ENCODE data around the gene ZNF326. TPM values are rescaled to one million over a fixed set of nuclear protein-coding genes. Genes with fewer than 3 reads are reported as not detected.

Gene ZNF326, protein sequence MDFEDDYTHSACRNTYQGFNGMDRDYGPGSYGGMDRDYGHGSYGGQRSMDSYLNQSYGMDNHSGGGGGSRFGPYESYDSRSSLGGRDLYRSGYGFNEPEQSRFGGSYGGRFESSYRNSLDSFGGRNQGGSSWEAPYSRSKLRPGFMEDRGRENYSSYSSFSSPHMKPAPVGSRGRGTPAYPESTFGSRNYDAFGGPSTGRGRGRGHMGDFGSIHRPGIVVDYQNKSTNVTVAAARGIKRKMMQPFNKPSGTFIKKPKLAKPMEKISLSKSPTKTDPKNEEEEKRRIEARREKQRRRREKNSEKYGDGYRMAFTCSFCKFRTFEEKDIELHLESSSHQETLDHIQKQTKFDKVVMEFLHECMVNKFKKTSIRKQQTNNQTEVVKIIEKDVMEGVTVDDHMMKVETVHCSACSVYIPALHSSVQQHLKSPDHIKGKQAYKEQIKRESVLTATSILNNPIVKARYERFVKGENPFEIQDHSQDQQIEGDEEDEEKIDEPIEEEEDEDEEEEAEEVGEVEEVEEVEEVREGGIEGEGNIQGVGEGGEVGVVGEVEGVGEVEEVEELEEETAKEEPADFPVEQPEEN
- total RNA-seq (2014; rRNA removed; shearing (Covaris generic)): 4.4 and 6.8 TPM in 2 replicates

DNA sequence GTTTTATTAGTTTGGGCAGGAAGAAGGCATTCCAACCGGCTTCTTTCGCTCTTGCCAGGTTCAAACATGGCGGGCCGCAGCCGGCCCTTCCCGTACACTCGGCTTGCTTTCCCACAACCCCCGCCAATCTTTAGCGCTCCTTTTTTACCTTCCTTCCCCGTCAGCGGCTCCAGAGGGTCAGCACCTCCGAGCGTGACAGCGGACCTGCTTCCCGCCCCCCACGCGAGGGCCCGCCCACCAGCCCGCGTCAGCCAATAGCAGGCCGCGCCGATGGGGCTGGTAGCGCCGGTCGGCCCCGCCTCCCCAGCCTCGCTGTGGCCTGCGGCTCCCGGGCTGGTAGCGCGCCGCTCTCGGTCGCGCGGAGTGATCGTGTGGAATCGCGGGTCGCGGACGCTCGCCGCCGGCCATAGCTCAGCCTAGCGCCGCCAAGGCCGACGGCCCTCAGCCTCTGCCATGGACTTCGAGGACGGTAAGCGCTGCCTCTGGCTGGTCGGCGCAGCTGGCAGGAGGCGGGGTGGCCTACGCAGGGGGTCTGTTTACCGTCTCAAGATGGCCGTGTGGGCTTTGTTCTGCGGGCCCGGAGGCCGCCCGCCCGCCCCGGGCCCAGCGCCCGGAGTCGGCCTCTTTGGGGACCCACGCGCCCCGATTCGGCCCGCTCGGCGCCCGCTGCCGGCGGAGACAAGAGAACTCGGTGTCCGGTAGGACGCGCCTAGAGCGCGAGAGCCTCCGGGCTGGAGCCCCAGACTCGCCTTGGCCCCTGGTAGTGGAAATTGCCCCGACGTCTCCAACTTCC is at the start of gene ZNF326:
TSS of gene ZNF326 (plus strand) at position 306 of the 793 bp plus-strand sequence. CDS start at position 454, 148 bp downstream.
- peak; percentile 96 for DNase-seq (ENCODE audit: low spot score)

DNA sequence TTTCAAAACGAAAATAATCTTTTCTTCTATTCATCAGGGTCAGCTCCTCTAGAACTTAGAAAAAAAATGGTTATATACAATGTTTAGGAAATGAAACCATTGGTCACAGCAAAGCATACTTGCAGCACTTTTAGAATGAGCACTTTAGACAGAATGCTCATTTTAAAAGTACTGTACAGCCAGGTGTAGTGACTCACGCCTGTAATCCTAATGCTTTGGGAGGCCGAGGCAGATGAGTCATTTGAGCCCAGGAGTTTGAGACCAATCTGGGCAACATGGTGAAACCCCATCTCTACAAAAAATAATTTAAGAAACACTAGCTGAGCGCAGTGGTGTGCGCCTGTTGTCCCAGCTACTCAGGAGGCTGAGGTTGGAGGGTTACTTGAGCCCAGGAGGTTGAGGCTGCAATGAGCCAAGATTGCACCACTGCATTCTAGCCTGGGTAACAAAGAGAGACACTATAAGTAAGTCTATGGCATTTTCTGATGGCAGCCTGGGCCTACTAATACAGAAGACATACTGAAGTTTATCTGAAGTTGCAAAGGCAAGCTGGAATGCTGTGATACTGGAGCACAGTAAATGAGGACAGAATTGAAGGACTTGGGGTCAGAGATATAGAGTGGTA is 48.9 kb upstream of the ZNF326 start:
- DNase-seq (ENCODE audit: low spot score): no peak

DNA sequence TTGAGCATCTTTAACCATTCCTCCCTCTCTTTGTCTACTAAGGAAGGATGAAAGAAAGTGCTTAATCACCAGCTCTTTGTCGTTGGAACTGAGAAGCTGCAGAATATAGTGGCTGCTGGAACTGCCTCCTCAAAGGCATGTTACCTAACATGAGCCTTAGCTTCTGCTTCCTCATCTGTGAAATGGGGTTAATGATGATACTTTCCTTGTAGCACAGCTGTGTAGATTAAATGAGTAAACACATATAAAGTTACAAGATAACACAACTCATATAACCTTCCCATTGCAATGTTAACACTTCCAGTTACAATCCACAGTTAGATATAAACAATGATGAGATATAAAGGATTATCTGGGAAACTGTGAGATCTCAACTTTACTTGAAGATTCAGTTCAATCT is 48.4 kb upstream of the ZNF326 start:
- no peak for DNase-seq (ENCODE audit: low spot score)

DNA sequence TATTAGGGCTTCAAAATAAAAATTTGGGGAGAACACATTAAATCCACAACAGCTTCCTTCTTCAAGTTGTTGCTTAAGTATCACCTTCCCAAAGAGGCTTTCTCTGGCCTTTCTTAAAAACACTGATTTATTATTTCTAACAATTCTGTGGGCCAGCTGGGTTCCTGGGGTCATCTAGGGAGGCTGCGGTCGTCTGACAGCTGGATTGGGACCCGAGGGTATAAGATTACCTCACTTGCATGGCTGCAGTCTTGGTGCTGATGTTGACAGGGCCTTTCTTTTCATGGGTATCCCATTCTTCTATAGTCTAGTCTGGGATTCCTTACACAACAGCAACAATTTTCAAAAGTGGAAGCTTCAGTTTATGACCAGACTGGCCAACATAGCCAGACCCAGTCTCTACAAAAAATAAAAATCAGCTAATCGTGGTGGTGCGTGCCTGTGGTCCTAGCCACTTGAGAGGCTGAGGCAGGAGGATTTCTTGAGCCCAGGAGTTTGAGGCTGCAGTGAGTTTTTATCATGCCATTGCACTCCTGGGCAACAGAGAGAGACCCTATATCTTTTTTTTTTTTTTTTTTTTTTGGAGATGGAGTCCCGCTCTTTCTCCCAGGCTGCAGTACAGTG is 46.1 kb upstream of the ZNF326 start:
- no peak for DNase-seq (ENCODE audit: low spot score)

DNA sequence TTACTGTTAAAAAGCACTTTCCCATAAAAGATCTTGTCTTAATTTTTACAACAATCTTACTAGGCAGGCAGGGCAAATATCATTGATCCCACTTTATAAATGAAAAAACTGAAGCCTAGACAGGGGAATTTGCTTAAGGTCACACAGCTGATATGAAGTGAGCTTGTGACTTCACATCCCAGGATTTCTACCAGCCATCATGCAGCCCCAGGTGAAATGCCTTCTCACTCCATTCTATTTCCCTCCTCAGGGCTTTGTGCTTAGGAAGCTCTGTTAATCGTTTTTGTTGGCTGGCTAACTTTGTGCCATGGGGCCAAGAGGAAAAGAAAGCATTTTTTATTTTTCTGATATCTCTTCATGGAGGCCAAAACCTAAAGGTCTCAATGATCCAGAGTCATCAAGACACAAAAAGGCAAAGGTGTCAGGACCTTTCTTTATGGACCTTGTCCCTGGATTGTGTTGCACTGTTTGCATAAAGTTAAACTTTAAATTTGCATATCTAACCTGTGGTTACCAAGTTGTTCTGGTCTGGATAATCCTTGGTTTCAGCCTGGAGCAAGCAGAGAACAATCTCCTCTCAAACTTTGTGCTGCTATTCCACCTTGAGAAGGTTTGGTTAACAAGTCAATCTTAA is 44.8 kb upstream of the ZNF326 start:
- no peak for DNase-seq (ENCODE audit: low spot score)

DNA sequence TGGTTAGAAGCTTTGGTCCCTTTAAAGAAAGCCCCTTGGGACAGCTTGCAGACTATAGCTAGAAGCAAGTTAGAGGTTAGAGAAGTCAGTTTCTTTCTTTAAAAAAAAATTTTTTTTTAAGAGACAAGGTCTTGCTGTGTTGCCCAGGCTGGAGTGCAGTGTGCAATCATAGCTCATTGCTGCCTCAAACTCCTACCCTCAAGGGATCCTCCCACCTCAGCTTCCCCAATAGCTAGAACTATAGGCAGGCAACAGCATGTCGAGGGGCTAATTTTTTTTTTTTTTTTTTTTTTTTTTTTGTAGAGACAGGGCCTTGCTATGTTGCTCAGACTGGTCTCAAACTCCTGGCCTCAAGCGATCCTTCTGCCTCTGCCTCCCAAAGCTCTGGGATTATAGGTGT is 44.2 kb upstream of the ZNF326 start:
- DNase-seq (ENCODE audit: low spot score): no peak

DNA sequence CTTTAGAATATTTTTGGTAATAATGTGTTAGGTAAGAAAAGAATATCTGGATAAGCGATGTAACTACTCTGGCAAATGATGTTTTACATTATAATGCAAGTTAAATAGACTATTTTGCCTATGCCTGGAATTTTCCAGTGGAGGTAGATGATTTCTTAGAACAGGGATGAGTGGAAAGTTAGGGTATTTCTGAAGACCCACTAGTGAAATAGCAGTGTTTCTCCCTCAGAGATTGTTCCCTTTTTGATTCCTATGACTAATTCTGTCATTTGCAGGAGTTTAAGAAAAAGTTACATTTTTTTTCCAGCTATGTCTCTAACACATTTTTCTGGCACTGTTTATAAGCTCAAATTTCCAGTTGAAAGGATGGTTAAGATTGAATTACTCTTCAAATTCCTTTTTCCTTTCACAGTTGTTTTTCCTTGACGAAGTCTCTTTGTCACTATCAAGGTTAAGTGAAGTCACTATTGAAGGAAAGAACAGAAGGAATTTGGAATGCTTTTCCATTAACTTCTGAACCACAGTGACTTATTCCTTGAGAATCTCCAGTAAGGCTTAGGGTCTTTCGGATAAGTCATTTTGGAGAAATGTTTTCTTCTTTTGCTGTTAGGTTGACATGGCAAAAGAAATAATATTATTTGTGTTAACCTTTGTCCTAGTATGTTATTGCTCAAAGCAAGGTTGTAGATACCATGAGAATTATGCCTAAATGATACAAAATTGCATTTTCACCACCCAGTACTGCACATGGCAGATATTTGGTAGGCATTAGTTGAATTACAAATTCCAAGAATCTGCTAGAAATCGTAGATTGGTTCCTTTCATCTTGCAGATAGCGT is 42.9 kb upstream of the ZNF326 start:
- DNase-seq (ENCODE audit: low spot score): no peak

DNA sequence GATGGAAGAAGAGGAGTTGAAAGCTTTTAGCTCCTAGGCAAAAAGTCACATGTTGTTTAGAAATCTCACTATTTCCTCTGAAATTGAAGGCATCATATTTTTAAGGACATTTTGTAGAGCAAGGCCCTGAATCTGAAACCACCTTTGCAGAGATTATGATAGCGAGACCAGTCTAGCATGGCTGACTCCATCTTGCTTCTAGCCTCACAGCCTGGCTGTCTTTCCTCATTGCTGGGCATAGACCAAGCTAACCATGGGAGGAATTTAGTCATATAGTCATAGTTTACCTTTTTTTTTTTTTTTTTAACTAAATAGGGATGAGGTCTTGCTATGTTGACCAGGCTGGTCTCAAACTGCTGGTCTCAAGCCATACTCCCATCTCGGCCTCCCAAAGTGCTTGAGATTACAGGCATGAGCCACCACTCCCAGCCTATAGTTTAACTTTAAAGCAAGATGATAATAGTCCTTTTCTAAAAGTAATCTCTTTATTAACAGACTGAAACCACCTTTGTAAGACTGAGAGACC is 42.2 kb upstream of the ZNF326 start:
- no peak for DNase-seq (ENCODE audit: low spot score)

DNA sequence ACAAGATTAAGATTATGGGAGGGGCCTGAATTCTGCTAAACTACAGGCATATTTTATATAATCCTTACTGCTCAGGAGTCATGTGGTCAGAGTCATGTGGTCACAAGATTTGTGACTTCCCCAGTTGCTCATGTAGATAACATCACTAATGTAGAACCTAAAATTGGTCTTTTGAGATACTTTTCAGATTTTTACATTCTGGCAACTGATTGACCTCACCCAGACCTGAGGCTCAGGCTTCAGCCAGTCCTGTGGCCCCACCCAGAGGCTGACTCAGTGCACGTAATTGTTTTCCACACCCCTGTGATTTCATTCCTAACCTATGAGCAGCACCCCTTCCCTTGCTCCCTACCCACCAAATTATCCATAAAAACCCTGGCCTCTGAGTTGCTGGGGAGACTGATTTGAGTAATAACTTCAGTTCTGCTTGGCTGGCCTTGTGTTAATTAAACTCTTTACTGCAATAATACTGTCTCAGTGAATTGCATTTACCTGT is 41.7 kb upstream of the ZNF326 start:
- DNase-seq (ENCODE audit: low spot score): peak; percentile 39

DNA sequence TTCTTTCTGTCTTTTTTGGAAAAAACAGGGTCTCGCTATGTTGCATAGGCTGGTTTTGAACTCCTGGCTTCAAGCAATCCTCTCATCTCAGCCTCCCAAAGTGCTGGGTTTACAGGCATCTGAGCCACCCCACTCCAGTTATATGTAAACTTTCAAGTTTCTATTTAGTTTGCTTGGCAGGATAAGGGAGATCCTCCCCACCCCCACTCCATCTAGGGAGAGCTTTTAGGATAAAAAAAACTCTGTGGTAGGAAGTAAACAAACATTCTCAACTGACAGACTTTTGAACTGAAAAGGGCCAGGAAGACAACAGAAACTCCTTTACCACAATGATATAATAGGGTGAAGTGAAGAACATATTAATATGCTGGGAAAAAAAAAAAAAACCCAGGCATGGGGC is 41.0 kb upstream of the ZNF326 start:
- no peak for DNase-seq (ENCODE audit: low spot score)

DNA sequence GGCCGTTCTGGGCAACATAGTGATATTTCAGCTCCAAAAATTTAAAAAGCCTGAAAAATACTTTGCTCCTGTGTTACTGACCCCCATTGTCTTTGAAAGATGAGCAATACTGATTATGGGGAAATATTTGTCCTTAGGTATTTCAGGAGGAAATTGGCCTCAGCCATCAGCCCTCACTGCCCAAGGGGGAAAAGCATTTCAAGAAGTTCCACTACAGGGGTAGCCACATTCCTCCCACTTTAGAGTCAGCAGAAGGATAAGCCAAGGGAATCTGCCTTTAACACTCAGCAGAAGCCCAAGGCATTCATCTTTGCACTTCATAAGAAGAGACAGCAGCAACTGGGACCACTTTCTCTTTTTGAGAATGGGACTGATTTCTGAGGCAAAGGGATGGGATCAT is 40.5 kb upstream of the ZNF326 start:
- no peak for DNase-seq (ENCODE audit: low spot score)

DNA sequence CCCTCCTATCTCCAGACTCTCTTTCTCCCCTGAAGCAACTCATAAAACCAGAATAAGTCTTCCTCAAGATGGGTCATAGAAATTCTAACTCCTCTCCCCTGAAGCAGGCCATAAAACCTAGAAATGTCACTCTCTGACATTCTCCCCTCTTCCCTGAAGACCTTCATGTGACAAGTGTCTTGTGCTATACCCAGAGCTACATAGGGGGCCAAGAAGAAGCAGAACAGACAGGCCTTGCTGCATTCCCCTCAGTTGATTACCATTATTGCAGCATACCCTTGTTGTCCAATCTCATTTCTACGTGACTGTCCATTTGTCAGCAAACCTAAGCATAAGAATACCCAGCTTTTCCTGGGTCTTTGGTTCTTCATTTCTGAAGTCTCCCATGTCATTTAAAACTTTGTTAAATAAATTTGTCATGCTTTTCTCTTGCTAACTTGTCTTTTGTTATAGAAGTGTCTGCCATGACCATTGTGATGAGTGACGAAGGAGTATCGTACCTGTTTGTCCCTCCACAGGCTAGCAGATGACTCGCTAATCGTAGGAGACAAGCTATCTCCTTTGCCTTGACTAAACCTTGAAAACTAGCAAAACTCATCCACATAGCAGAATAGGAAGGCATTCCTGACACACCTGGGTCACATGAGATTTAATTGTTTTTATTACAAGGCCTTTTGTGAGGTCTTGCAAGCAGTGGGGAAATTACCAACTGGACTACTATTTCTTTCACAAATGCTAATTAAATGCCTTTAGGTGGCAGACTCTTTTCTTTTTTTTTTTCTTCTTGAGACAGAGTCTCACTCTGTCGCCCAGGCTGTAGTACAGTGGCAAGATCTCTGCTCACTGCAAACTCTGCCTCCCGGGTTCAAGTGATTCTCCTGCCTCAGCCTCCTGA is 39.4 kb upstream of the ZNF326 start:
- DNase-seq (ENCODE audit: low spot score): no peak

DNA sequence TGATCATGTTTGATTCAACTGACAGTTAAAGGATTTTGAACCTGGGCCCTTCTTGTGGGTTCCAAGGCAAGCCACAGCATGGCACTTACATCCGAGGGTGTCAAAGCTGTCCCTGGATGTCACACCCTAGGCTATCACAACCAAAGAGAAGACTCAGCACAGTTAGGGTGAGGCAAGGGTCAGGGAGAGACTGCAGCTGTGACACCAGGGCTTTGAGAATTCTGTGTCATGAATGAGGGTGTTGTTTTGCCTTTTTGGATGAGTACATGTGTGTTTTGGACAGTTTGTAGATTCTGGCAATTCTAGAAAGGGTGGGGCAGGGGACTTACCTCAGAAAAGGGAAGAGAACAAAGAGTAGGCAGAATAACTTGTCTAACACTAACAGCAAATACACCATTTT is 37.8 kb upstream of the ZNF326 start:
- DNase-seq (ENCODE audit: low spot score): no peak

DNA sequence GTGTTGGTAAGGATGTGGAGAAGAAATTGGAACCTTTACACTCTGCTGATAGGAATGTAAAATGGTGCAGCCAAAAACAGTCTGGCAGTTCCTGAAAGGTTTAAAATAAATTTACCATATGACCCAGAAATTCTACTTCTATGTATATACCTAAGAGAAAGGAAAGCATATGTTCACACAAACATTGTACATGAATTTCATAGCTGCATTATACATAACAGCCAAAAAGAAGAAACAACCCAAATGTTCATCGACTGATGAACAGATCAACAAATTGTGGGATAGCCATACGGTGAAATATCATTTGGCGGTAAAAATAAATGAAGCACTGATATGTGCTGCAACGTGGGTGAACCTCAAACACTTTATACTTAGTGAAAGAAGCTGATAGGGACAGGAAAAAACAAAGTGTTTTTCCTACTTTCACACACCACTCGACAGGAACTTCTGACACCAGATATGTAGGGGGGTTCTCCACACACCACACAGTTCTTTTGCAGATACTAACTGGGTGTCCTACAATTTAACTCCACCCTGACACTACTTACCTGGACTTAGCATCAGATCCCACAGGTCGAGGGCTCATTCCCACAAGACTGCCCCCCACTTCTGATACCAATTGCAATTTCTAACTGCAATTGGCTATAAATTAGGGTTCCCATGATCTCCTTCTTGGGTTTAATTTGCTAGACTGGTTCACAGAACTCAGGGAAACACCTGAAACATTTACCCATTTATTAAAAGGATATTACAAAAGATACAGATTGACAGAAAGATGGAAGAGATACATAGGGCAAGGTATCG is 35.9 kb upstream of the ZNF326 start:
- DNase-seq (ENCODE audit: low spot score): no peak

DNA sequence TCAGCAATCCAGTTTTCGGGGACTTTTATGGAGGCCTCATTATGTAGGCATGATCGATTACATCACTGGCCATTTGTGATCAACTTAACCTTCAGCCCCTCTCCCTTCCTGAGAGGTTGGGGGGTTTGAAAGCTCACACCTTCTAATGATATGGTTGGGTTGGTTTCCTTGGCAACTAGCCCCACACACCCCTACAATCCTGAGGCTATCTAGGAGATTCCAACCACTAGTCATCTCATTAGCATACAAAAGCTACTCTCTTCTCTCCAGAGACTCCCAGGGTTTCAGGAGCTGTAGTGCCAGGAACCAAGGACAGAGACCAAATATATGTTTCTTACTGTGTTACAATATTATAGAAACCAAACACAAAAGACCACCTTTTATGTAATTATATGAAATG is 35.2 kb upstream of the ZNF326 start:
- DNase-seq (ENCODE audit: low spot score): no peak

DNA sequence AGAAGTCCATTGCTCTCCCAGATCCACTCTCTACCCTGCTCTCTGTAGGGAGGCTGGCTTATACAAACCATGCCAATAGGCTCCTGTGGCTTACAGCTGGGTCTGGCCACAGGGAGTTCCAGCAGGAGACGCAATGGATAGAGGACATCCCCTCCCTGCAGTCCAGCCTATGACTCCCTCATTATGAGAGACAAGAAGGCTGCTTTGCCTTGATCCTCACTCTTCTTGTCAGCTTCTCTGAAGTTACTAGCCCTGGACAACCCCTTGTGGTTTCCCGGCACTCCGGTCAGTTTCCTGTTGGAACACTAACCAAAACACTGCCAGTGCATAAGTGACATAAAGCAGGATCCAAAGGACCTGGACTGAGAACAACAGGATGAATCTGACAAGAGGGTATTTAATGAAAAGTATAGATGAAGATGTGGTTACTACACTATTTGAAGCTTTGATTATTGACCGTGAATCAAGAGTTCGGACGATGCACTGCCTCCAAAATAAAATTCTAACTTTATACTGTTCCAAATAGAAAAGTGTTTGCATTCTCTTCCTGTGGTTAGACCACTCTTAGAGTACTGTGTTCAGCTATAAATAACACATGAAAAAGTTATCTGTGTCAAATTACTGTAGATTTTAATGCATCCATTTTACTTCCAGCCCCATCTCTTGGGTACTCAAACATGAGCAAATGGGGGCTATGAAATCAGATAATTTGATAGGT is 32.7 kb upstream of the ZNF326 start:
- DNase-seq (ENCODE audit: low spot score): no peak

DNA sequence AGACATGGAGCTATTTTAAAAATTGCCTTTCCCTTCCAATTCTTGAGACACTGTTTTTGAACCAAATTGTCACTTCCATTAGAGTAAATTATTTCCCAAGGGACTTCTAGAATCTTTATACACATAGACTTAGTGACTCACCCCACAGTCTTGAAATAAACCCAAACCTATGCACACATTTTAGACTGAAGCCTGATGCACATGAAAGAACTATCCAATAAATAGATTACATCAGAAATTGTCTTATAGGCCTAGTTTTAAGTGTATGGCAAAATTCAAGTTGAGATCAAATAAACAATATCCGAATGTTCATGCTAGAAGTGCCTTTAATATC is 32.2 kb upstream of the ZNF326 start:
- no peak for DNase-seq (ENCODE audit: low spot score)

Measured in HT-29 (cell line).